Gastrocnemius medialis (tissue), 4 donors: ENCODE results near the gene ZBTB21.

Source experiments
- POLR2A ChIP-seq, 2 donors: fragments of 450-650 bp; IDR thresholded peaks; one replicate each; pipeline ENCODE4 v1.6.1; 2017; ENCODE audit warnings: antibody characterized with exemption in 2 of 2, mild to moderate bottlenecking in 2 of 2, moderate library complexity in 2 of 2
- TF ChIP-seq, protein P1 (sequence below), 5 experiments: fragments of 450-650 bp in 3 of 5; fragments of 200-600 bp in 2 of 5; sonication (generic) in 2 of 5; IDR thresholded peaks in 4 of 5; conservative IDR thresholded peaks in 1 of 5; 1 replicate in 4 of 5; 2 replicates in 1 of 5; pipeline ENCODE4 v1.5.1; 2016 to 2019; ENCODE audit warnings: antibody characterized with exemption in 5 of 5, mild to moderate bottlenecking in 3 of 5, moderate library complexity in 3 of 5

DNA sequence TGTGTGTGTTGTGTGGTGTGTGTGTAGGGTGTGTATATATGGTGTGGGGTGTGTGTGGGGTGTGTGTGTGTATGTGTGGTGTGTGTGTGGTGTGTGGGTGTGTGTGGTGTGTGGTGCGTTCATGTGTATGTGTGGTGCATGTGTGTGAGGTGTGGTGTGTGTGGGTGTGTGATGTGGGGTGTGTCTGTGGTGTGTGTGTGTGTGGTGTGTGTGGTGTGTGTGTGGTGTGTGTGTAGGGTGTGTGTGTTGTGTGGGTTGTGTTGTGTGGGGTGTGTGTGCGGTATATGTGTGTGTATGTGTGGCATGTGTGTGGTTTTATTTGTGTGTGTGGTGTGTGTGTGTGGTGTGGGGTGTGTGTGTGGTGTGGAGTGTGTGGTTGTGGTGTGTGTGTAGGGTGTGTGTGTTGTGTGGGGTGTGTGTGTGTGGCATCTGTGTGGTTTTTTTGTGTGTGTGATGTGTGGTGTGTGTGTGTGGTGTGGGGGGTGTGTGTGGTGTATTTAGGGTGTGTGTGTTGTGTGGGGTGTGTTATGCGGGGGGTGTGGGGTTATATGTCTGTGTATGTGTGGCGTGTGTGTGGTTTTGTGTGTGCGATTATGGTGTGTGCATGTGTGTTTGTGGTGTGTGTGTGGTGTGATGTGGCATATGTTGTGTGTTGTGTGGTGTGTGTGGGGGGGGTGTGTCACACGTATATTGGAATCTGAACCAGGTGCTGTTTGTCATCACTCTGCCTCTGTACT is 17.1 kb upstream of the ZBTB21 start:
- TF ChIP-seq, protein P1, sequence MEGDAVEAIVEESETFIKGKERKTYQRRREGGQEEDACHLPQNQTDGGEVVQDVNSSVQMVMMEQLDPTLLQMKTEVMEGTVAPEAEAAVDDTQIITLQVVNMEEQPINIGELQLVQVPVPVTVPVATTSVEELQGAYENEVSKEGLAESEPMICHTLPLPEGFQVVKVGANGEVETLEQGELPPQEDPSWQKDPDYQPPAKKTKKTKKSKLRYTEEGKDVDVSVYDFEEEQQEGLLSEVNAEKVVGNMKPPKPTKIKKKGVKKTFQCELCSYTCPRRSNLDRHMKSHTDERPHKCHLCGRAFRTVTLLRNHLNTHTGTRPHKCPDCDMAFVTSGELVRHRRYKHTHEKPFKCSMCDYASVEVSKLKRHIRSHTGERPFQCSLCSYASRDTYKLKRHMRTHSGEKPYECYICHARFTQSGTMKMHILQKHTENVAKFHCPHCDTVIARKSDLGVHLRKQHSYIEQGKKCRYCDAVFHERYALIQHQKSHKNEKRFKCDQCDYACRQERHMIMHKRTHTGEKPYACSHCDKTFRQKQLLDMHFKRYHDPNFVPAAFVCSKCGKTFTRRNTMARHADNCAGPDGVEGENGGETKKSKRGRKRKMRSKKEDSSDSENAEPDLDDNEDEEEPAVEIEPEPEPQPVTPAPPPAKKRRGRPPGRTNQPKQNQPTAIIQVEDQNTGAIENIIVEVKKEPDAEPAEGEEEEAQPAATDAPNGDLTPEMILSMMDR (IDR thresholded peaks at IDR 0.05 in 4 of 5, conservative IDR thresholded peaks at IDR 0.05 in 1 of 5): no peak
- no peak for TF ChIP-seq POLR2A (IDR thresholded peaks at IDR 0.05)
